GM19397 (cell line): ENCODE data around the gene LRATD1.
A peak's percentile ranks its signal among the peaks of the same experiment; 100 is the strongest.

Experiments used
- ATAC-seq: cut with Tn5 transposase; IDR thresholded peaks from one replicate; pipeline ENCODE4 v1.9.1; 2021; ENCODE audit warnings: mild to moderate bottlenecking, moderate library complexity; ENCODE audit not compliant: unreplicated experiment

Gene LRATD1

GRCh38 chr2:14633061-14633460, 544 bp downstream of the LRATD1 start:
- no peak for ATAC-seq

GRCh38 chr2:14633461-14634181, 1.1 kb downstream of the LRATD1 start:
- ATAC-seq, result no peak

- ATAC-seq, result no peak
Measured at GRCh38 chr2:14634182-14634488, 1.6 kb downstream of the LRATD1 start.

GRCh38 chr2:14634489-14635390, 2.2 kb downstream of the LRATD1 start:
- peak; percentile 62 for ATAC-seq

GRCh38 chr2:14635391-14635871, 2.9 kb downstream of the LRATD1 start:
- no peak for ATAC-seq

- no peak for ATAC-seq
Measured at GRCh38 chr2:14638488-14638887, 6.0 kb downstream of the LRATD1 start.

GRCh38 chr2:14641116-14641515, 8.6 kb downstream of the LRATD1 start:
- no peak for ATAC-seq

GRCh38 chr2:14642499-14642898, 10.0 kb downstream of the LRATD1 start:
- no peak for ATAC-seq

GRCh38 chr2:14647714-14648113, 15.2 kb downstream of the LRATD1 start:
- ATAC-seq, result no peak

GRCh38 chr2:14650066-14650465, 17.5 kb downstream of the LRATD1 start:
- no peak for ATAC-seq

- peak; percentile 85 for ATAC-seq
Measured at GRCh38 chr2:14654835-14655282, 22.3 kb downstream of the LRATD1 start.

- no peak for ATAC-seq
Measured at GRCh38 chr2:14656146-14656545, 23.6 kb downstream of the LRATD1 start.

GRCh38 chr2:14661163-14661562, 28.6 kb downstream of the LRATD1 start:
- ATAC-seq, result no peak

GRCh38 chr2:14673351-14673875, 40.9 kb downstream of the LRATD1 start:
- no peak for ATAC-seq

- no peak for ATAC-seq
Measured at GRCh38 chr2:14675489-14675888, 43.0 kb downstream of the LRATD1 start.

- no peak for ATAC-seq
Measured at GRCh38 chr2:14676371-14676770, 43.9 kb downstream of the LRATD1 start.

- ATAC-seq, result no peak
Measured at GRCh38 chr2:14677039-14677438, 44.5 kb downstream of the LRATD1 start.

GRCh38 chr2:14678761-14679160, 46.2 kb downstream of the LRATD1 start:
- ATAC-seq, result no peak

- ATAC-seq, result no peak
Measured at GRCh38 chr2:14681608-14682007, 49.1 kb downstream of the LRATD1 start.
